ENCODE results near the gene TUBAL3. TPM values are rescaled to one million over a fixed set of nuclear protein-coding genes. Genes with fewer than 3 reads are reported as not detected.
A peak's percentile ranks its signal among the peaks of the same experiment; 100 is the strongest.

TUBAL3 gene
- under 1 TPM; 0.19 to 0.45 (median 0.43) TPM for polyA plus RNA-seq (ENCODE audit: insufficient read length in 3 of 3)

GRCh38 chr10:5404208-5405041 is at the start of gene TUBAL3:
Gene TUBAL3 (minus strand): TSS chr10:5404828. CDS start chr10:5404792, 36 bp downstream.
- no peak for DNase-seq (ENCODE audit: low read depth in 3 of 3, low spot score in 2 of 3)

- no peak for DNase-seq (ENCODE audit: low read depth in 3 of 3, low spot score in 2 of 3)
These were observed 49.3 kb upstream of the TUBAL3 start for GRCh38 chr10:5453749-5454489.

GRCh38 chr10:5450605-5451384 is 46.2 kb upstream of the TUBAL3 start:
- no peak for DNase-seq (ENCODE audit: low read depth in 3 of 3, low spot score in 2 of 3)

- DNase-seq (ENCODE audit: low read depth in 3 of 3, low spot score in 2 of 3) = no peak
These were observed 45.2 kb upstream of the TUBAL3 start for GRCh38 chr10:5449823-5450222.

GRCh38 chr10:5449227-5449626 is 44.6 kb upstream of the TUBAL3 start:
- DNase-seq (ENCODE audit: low read depth in 3 of 3, low spot score in 2 of 3) = no peak

- no peak for DNase-seq (ENCODE audit: low read depth in 3 of 3, low spot score in 2 of 3)
These were observed 43.8 kb upstream of the TUBAL3 start for GRCh38 chr10:5448333-5449001.

- no peak for DNase-seq (ENCODE audit: low read depth in 3 of 3, low spot score in 2 of 3)
These were observed 43.0 kb upstream of the TUBAL3 start for GRCh38 chr10:5447611-5448071.

GRCh38 chr10:5447056-5447455 is 42.4 kb upstream of the TUBAL3 start:
- no peak for DNase-seq (ENCODE audit: low read depth in 3 of 3, low spot score in 2 of 3)

- DNase-seq (ENCODE audit: low read depth in 3 of 3, low spot score in 2 of 3) = peak; percentile 64 to 84 (median 73)
These were observed 41.8 kb upstream of the TUBAL3 start for GRCh38 chr10:5446390-5446926.

- no peak for DNase-seq (ENCODE audit: low read depth in 3 of 3, low spot score in 2 of 3)
These were observed 40.4 kb upstream of the TUBAL3 start for GRCh38 chr10:5445006-5445405.

GRCh38 chr10:5443429-5443828 is 38.8 kb upstream of the TUBAL3 start:
- no peak for DNase-seq (ENCODE audit: low read depth in 3 of 3, low spot score in 2 of 3)

- DNase-seq (ENCODE audit: low read depth in 3 of 3, low spot score in 2 of 3) = no peak
These were observed 38.4 kb upstream of the TUBAL3 start for GRCh38 chr10:5442990-5443370.

- DNase-seq (ENCODE audit: low read depth in 3 of 3, low spot score in 2 of 3) = no peak
These were observed 37.7 kb upstream of the TUBAL3 start for GRCh38 chr10:5442065-5442989.

- DNase-seq (ENCODE audit: low read depth in 3 of 3, low spot score in 2 of 3) = no peak
These were observed 36.5 kb upstream of the TUBAL3 start for GRCh38 chr10:5441106-5441505.

GRCh38 chr10:5440206-5440605 is 35.6 kb upstream of the TUBAL3 start:
- no peak for DNase-seq (ENCODE audit: low read depth in 3 of 3, low spot score in 2 of 3)

- no peak for DNase-seq (ENCODE audit: low read depth in 3 of 3, low spot score in 2 of 3)
These were observed 30.7 kb upstream of the TUBAL3 start for GRCh38 chr10:5435328-5435727.

- DNase-seq (ENCODE audit: low read depth in 3 of 3, low spot score in 2 of 3) = no peak
These were observed 29.6 kb upstream of the TUBAL3 start for GRCh38 chr10:5434017-5434753.

GRCh38 chr10:5433182-5433581 is 28.6 kb upstream of the TUBAL3 start:
- DNase-seq (ENCODE audit: low read depth in 3 of 3, low spot score in 2 of 3) = no peak
